HG03439 (cell line): ENCODE data around the gene WIPF2.
"Not testable (repeated sequence)": the region's sequence is repeated elsewhere in the genome, so short reads cannot be mapped to it uniquely, and the experiment has no call there.

Experiments
- ATAC-seq: cut with Tn5 transposase; IDR thresholded peaks from one replicate; pipeline ENCODE4 v1.9.1; 2021; ENCODE audit warnings: mild to moderate bottlenecking, moderate library complexity; ENCODE audit not compliant: unreplicated experiment

Gene WIPF2

DNA sequence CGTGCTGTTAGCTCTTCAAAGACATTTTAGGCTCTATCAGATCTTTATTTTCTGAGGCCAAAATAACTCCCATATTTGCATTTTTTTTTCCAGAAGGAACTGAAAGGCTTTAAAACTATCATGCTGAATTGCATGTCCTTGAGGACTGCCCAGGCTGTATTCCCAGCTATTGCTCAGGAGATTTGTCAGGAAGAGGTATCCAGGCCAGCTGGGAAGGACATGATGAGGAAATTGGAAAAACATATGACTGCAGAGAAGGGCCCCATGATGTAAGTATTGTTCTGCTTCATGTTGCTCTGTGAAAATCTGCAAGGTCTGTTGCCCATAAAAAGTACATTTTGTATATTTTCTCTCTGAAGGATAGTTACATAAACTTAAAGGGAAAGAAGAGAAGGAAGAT lies 74.3 kb downstream of the WIPF2 start:
- ATAC-seq = no peak

DNA sequence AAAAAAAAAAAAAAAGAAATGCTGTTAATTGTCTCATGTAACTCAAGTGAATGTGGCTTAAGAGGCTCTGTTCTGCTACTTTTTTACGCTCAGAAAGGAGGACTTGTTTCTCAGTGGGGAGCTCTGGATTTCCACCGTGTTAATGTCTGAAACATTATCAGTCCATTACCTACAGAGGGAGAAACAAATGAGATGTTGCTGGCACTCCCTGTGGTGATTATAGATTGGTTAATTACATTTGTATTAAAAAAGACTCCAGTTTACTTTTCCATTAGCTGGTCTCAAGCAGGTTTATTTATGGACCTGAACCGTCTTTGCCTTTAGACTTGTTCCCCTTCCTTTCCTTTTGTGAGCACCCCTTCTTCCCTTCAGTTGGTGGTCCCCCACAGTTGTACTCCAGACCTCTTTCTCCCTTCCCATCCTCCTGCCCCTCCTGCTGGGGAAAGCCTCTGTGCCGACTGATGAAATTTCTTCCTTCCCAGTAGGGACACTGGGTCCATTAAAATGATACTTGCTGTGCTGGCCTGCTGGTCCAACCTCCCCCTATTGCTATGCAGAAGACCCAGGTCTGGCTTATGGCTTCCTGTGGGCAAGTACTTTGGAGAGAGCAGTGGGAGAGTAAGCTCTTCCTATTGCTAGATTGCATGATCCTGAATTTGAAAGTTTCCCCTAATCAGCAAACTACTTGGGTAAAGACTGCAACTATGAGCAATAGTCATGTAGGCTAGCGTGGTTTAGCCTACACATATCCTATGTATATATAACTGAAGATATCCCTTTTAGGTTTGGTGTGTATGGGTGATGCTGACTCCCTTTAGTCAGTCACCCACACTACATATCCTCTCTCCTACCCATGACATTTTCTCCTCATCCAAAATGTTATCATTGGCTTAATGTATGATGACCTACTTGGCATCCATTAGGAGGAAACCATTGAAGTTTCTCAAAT lies 76.7 kb downstream of the WIPF2 start:
- ATAC-seq = no peak

DNA sequence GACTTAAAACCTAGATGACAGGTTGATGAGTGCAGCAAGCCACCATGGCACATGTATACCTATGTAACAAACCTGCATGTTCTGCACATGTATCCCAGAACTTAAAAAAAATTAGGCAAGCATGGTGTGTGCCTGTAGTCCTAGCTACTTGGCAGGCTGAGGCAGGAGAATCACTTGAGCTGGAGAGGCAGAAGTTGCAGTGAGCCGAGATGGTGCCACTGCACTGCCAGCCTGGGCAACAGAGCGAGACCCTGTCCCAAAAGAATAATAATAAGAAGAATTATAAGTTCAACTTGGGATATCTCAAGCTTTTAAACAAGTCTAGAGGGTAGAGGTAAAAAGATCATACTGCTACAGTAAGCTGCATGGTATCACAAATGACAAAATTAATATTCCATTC lies 78.4 kb downstream of the WIPF2 start:
- ATAC-seq = no peak

DNA sequence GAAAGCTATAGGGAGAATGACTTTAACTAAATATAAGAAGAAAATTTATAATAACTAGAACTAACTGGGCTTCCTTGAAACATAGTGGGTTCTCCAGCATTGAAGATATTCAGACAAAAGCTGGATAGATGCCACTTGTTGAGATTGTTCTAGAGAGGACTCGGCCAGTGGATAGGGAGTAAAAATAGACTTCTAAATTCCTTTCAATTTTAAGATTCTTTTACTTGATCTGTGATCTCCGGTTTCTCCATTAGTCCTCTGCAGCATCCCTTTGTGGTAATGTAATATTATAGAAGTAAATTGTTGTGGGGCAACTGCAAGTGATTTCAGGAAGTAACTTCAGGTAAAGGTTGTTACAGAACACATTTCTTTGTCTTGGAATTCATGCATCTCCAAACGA lies 79.6 kb downstream of the WIPF2 start:
- no peak for ATAC-seq

DNA sequence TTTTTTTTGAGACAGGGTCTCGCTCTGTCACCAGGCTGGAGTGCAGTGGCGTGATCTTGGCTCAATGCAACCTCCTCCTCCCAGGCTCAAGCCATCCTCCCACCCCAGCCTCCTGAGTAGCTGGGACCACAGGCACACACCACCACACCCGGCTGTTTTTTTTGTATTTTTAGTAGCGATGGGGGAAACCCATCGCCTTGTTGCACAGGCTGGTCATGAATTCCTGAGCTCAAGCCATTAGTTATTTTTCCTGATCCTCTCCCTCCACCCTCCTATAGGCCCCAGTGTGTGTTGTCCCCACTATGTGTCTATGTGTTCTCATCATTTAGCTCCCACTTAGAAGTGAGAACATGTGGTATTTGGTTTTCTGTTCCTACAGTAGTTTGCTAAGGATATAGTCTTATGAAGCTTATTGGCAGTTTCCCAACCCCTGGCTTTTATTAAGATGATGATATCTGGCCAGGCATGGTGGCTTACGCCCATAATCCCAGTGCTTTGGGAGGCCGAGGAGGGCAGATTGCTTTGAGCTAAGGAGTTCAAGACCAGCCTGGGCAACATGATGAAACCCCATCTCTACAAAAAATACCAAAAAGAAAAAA lies 80.2 kb downstream of the WIPF2 start:
- ATAC-seq = not testable (repeated sequence)

DNA sequence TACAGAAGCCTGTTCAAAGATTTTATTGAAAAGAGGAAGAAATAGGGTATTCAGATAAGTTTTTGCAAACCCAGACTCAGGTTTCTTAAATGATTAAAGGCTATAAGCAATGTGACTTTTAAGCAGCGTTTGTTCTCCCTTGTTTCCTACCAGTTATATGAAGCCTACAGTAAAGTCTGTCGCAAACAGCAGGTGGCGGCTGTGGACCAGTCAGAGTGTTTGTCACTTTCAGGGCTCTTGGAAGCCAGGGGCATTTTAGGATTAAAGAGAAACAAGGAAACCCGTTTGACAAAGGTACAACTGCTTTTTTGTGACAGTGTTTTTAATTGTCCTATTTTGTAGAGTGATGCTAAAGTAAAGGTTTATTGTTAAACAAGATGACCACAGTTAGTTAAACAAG lies 82.2 kb downstream of the WIPF2 start:
- ATAC-seq = no peak

DNA sequence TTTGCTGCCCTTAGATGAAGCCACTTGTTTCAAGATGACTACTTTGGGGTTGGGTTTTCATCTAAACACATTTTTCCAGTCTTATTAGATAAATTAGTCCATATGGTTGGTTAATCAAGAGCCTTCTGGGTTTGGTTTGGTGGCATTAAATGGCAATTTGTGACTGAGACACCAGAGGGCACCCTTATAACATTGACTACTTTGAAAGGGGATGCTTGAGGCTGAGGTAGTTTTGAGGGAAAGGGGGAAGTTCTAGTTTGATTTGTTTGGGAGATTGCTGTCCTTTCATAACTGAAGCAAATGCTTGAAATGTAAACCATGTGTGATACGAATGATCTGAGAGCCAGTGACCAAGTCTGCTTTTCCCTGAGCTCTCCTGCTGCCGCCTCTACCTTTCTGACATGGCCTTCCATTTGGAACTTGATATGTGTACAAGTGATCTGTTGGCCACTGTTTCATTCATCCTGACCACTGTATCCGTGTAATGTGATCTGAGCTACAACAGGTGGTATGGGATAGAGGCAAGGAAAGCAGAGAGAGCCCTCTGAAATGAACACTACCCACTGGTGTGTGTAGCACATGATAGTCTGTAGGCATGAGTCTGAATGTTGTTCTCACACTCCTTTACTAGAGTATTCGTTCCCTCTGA lies 84.0 kb downstream of the WIPF2 start:
- no peak for ATAC-seq

DNA sequence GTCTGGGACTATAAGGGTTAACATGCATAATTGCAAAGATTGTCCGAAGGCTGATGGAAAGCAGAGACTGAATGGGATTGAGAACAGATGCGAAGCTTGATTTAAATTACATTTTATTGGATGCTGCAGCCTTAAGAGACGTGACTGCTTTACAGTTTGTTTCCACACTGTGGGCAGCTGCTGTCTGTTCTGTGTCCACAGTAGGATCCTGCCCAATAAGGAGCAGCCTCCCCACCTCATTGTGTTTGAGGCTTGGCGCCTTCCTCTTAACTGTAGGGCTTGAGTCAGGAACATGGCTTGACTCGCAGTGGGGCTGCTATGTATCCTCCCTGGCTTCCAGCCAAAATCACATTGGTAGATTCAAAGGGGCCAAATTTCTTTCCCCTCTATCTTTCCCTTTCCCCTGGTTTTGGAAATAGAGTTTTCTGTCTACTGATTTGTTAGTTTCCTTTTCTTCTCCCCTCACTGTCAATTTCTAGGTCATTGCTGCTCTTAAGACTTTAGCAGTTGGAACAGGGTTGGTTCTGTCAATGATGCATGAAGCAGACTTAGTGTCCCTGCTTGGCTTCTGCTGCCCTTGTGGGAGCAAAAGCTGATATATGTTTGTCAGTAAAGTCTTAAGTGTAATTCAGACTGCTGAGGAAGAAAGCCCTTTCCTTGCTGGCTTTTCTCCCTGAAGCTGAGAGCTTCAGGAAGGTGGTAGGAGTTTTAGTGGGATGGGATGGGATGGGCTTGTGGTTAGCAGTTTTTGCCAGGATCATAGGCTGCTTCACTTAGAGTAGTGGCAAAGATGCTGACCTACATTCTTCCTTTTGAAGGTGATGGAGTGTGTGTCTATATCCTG lies 84.8 kb downstream of the WIPF2 start:
- ATAC-seq = no peak

DNA sequence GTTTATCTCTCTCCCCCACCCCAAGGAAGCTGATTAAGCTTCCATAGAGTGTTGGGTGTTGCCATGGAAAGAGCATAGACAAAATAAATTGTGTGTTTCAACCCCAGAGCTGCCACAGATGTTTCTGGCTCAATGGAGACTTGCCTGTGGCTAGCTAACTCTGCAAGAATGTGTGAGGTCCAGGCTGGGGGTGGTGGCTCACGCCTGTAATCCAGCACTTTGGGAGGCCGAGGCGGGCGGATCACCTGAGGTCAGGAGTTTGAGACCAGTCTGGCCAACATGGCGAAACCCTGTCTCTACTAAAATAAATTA lies 85.4 kb downstream of the WIPF2 start:
- not testable (repeated sequence) for ATAC-seq

DNA sequence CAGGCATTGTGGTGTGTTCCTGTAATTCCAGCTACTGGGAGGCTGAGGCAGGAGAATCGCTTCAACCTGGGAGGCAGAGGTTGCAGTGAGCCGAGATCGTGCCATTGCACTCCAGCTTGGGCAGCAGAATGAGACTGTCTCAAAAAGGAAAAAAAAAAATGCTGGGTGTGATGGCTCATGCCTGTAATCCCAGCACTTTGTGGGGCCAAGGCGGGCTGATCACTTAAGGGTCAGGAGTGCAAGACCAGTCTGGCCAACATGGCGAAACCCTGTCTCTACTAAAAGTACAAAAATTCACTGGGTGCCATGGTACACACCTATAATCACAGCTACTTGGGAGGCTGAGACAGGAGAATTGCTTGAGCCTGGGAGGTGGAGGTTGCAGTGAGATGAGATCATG lies 85.8 kb downstream of the WIPF2 start:
- not testable (repeated sequence) for ATAC-seq

DNA sequence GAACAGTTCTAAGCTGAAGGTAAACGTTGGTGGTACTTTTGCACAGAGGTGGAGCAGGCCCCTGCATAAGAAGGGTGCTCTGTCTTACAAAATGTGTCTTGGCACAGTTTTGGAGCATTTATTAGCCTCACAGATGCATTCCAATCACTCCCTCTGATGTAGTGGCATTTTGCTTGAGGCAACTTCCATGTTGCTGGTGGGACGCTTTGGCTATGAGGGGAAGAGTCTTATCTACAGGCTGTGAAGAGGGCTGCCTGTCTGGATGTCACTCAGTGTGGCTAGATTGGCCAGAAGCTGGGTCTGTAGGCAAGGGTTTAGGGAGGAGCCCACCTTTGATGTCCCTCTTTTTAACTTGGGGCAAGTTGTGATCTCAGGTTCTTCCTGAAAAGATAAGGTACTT lies 87.3 kb downstream of the WIPF2 start:
- no peak for ATAC-seq

DNA sequence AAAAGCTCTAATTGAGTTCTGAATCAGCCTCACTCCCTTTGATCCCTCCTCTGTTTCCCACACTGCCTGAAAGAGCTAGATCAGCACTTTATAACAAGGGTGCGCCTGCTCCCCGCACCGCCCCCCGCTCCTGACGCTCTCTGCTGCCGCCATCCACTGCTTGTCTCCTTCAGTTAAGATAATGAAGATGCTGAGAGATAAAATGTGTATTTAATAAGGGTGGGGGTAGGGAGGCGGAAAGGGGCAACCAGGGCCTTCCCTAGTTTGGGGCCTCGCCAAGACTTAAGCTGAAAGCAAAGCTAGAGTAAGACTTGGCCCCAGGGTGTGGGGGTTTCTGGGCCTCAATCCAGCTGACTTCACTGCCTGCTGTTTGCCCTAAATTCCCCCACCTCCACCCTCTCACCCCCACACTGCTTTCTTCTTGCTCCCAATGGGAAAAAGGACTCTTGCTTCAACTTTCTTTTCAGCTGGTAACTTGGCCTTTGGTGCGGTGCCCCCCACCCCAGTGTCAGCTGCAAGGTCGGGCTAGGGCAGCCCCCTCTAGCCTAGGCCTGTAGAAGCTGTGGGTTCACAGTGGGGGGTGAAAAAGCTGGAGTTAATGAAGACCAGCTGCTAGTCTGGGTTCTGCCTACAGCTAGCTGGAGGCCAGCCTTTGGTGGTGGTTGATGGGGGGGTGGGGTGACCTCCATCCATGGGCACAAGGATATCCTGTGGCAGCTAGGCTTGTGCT lies 88.1 kb downstream of the WIPF2 start:
- no peak for ATAC-seq

DNA sequence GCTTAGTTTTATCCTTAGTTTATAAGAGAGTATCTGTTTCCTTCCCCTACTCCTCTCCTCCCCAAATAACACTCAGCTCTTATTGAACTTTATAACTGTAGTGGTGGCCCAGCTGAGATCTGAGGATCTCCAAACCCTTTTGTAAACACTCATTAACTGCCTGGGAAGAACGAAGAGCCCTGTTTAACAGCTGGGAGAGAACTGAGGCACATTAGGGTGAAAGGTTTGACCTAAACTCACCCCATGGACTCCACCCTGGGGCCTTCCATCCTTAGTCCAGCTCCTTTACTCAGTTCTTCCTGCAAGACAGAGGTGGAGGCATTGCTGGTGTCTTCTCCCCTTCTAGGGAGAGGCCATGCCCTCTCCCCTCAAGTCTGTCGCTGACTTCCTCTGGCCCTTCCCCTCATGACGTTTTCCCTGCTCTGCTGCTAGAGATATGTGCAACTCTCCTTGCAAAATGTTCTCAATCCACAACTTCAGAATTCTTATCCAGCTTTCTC lies 88.7 kb downstream of the WIPF2 start:
- ATAC-seq = no peak

DNA sequence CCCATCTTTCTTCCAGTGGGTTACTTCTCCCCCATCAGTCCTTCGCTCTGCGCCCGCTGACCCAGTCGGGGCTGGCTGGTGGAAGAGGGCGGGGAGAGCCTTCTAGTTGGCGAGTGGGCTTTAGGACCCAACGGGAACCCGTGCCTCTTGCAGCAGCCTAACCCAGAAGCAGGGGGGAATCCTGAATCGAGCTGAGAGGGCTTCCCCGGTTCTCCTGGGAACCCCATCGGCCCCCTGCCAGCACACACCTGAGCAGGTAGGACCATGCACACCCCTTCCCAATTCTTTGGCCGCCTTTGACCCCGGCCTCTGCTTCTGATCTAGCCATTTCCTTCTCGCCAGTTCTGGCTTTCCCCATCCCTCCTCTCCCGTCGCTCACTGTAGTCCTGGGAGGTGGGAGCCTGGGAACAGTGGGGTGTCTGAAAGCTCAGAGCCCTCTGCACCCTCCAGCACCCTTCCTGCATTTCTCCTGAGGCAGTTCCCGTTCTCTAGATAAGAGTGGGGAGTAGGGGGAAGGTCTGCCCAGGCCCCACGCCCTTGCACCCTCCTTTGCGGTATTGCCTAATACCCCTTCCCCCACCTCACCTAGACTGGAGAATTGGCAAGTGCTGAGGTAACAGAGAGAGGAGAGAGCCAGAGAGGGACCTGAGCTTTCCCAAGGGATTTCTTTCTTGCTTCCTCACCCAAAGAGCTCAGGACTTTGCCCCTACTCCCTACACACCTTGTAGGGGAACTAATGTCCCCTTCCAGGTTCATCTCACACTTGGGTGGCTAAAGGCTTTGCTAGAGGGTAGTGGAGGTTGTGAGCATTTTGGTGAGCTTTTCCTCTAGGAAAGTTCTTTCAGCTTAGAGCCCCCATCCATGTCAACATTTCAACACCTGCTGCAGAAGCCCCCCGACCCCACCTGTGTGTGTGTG lies 90.2 kb downstream of the WIPF2 start, which contains the start of gene RARA:
Gene RARA, plus strand, starts transcription at position 150 of the 918 bp plus-strand sequence. CDS start 22,039 bp downstream, outside the sequence.
- ATAC-seq = no peak

DNA sequence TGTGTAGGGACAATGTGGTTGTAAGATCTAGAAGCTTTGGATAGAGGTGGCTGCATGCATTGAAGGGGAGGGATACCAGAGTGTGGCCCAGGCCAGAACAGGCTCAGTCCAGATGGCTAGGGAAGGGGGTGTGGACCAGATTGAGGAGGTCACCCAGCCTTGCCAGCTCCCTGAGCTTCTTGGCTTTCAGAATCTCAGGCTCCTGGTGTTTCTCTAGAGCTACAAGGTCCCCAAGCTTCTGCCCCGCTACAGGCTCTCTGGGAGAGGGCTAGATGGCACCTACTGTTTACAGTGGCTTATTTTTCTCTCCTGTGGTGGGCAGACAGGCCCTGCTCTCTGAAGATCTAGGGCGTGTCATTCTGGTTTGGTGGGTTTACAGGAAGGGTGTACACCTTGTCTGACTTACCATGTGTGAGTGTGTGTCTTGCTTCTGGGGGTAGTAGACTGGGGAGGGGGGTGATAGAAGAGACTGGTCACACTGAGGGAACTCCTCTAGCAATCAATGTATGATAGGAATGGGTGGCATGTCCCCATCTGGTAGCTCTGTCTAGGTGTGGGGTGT lies 90.9 kb downstream of the WIPF2 start:
- no peak for ATAC-seq

DNA sequence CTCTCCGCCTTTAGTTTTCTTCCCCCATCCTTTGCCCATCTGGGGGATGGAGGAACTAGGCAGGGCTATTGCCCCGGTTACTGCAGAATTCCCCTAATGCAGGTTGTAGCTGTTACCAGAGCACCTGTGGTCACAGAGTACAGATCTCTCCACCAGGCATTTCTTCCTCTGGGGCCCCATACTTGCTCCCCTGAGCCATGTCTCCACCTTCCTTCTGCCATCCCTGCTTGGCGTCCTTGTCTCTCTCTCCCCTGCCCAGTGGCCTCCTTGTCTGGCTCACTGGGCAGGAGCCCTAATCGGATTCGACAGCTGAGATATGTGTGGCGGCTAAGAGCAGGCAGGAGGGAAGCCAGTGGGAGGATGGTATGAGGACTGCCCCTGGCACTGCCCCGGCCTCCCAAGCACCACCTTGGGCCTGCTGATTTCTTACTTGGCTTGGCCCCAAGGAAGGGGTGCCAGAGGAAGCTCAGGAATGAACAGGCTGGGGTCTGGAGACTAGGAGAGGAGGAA lies 91.8 kb downstream of the WIPF2 start:
- ATAC-seq = no peak

DNA sequence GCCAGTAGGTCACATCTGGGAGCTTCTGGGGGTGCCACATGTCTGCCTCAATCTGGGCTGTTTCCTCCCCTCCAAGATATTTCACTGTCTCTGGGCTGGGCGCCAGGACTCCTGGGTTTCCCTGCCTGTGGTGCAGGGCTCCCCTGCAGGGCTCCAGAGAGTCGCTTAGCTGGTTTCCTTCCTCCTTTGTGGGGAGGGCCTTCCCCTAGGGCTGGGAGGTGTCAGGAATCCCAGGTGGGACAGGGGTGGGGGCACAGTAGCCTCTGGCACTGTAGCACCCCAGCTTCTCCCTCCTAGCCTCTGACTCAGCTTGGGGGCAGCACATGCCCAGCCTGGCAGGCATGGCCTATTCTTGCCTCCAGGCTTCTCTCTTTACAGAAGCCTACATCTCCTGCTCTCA lies 92.5 kb downstream of the WIPF2 start:
- no peak for ATAC-seq

DNA sequence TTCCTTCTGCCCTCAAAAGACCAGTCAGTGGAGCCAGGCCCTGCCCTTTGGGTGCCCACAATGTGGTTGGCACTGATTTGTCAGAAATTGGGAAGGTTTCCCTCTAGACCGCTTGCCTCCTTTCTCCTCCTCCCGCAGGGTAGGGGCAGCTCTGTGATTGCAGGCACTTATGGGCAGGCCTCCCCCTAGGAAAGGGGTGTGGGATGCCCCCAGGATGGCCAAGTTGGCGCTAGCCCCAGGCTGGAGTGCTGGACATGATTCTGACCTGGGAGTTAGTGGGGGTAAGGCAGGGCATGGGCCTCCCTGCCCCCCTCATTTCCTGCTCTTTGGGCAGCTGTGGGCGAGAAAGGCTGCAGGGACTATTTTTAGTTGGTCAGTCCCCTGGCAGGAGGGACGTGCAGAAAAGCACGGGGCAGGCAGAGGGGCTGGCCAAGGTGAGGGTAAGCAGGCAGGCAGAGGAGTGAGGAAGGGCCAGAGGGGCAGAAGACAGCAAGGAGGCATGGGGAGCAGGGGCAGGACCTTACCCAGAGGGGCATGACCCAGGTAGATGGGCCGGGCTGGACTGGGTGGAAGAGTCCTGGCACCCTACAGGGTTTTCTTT lies 93.1 kb downstream of the WIPF2 start:
- ATAC-seq = no peak
